K562 (cell line): ENCODE measurements around the gene ZNF350. TPM values are rescaled to one million over a fixed set of nuclear protein-coding genes. Genes with fewer than 3 reads are reported as not detected.

Experiments
- ATAC-seq: fragments of 200-7000 bp; cut with Tn5 transposase; 3 replicates; pipeline ENCODE4 v1.9.1; 2020; ENCODE audit warnings: moderate library complexity
- BruUV-seq: library from RNA; stranded (reverse); fragments of 400-500 nt; replicated peaks from 2 replicates; lab custom pipeline; 2021; lab: Mats Ljungman, UMichigan
- CTCF ChIA-PET: fragments of 300-600 bp; formaldehyde crosslinking; extraction: SDS; loops from one replicate; lab custom pipeline; 2021; ENCODE audit warnings: low intra/inter-chr PET ratio; lab: Yijun Ruan, JAX
- POLR2A ChIA-PET: fragments of 300-600, 350-650 bp; sonication (Branson Sonifier 250); formaldehyde crosslinking; extraction: SDS; loops from one replicate; lab custom pipeline; 2021; ENCODE audit warnings: antibody characterized with exemption, inconsistent platforms; lab: Yijun Ruan, JAX
- DNase-seq, 4 experiments: peaks; one replicate each; pipeline versions ENCODE4 v3.0.0 to v3.0.0-alpha.2; 2011 to 2018; ENCODE audit warnings: low spot score in 3 of 4, mixed read lengths in 3 of 4; ENCODE audit errors: extremely low read depth in 1 of 4
- FAIRE-seq: peaks from 2 replicates; lab custom pipeline; 2011; peaks lifted over from hg19 to GRCh38; lab: Jason Lieb, UNC
- H2AFZ ChIP-seq: 2 replicates; pipeline ENCODE4 v1.6.0; 2011; ENCODE audit warnings: low read depth, low read length, control low read depth, inconsistent platforms
- H3K27ac ChIP-seq: fragments of 200-600 bp; 3 replicates; pipeline ENCODE4 v1.8.0; 2011; ENCODE audit warnings: low read depth, mild to moderate bottlenecking, control low read depth, inconsistent platforms, low read length, moderate library complexity, mixed read lengths; ENCODE audit errors: extremely low read depth
- H3K27me3 ChIP-seq, 2 experiments: fragments of 300-600 bp in 1 of 2; 2 replicates in 1 of 2; 3 replicates in 1 of 2; pipeline versions ENCODE4 v1.6.0 to v1.8.0; 2011; ENCODE audit warnings: inconsistent platforms in 2 of 2, low read length in 2 of 2, mild to moderate bottlenecking in 1 of 2, mixed read lengths in 1 of 2, moderate library complexity in 1 of 2; ENCODE audit not compliant: control insufficient read depth in 2 of 2, insufficient read depth in 2 of 2
- H3K36me3 ChIP-seq: fragments of 300-600 bp; 3 replicates; pipeline ENCODE4 v1.8.0; 2011; ENCODE audit warnings: mild to moderate bottlenecking, low read length, inconsistent platforms; ENCODE audit not compliant: control insufficient read depth, insufficient read depth
- H3K4me1 ChIP-seq, 2 experiments: fragments of 200-600 bp in 1 of 2; replicated peaks in 1 of 2; 2 replicates in 1 of 2; 3 replicates in 1 of 2; pipeline versions ENCODE4 v1.5.1 to v1.8.0; 2011; ENCODE audit warnings: inconsistent platforms in 2 of 2, low read length in 2 of 2, mild to moderate bottlenecking in 1 of 2, mixed read lengths in 1 of 2, moderate library complexity in 1 of 2; ENCODE audit not compliant: control insufficient read depth in 2 of 2, insufficient read depth in 2 of 2
- H3K4me2 ChIP-seq: 2 replicates; pipeline ENCODE4 v1.6.1; 2011; ENCODE audit warnings: low read length, control low read depth, inconsistent platforms, mixed read lengths; ENCODE audit not compliant: insufficient read depth
- H3K4me3 ChIP-seq: fragments of 200-600 bp; sonication (generic), shearing (Covaris generic); 2 replicates; pipeline ENCODE4 v1.5.1; 2016; ENCODE audit warnings: control low read depth, inconsistent platforms
- H3K79me2 ChIP-seq: fragments of 200-600 bp; 3 replicates; pipeline ENCODE4 v1.8.0; 2011; ENCODE audit warnings: low read length, inconsistent platforms; ENCODE audit not compliant: control insufficient read depth, insufficient read depth
- H3K9ac ChIP-seq, 2 experiments: 2 replicates each; pipeline versions ENCODE4 v1.6.0 to v1.6.1; 2011; ENCODE audit warnings: low read depth in 2 of 2, low read length in 2 of 2, control low read depth in 1 of 2, inconsistent platforms in 1 of 2, mild to moderate bottlenecking in 1 of 2, mixed read lengths in 1 of 2; ENCODE audit not compliant: insufficient read depth in 1 of 2
- H3K9me1 ChIP-seq: one replicate; pipeline ENCODE4 v1.6.0; 2011; ENCODE audit warnings: inconsistent platforms, mild to moderate bottlenecking, low read length, moderate library complexity; ENCODE audit not compliant: control insufficient read depth, insufficient read depth
- H3K9me3 ChIP-seq: replicated peaks from 2 replicates; pipeline ENCODE4 v1.5.1; 2011; ENCODE audit warnings: low read depth, low read length, inconsistent platforms; ENCODE audit not compliant: control insufficient read depth, insufficient read depth
- H4K20me1 ChIP-seq: replicated peaks from 2 replicates; pipeline ENCODE4 v1.6.1; 2011; ENCODE audit warnings: low read length, inconsistent platforms, mixed read lengths; ENCODE audit not compliant: control insufficient read depth, insufficient read depth
- ASH1L ChIP-seq: fragments of 450-650 bp; IDR thresholded peaks from 2 replicates; pipeline ENCODE4 v1.6.1; 2018; ENCODE audit warnings: borderline replicate concordance, mild to moderate bottlenecking, low read depth; ENCODE audit not compliant: partially characterized antibody
- CBX5 ChIP-seq: IDR thresholded peaks from 2 replicates; pipeline ENCODE4 v1.6.1; 2014; ENCODE audit warnings: low read depth, borderline replicate concordance
- MEF2A ChIP-seq: IDR thresholded peaks from 2 replicates; pipeline ENCODE4 v1.6.1; 2011; ENCODE audit warnings: low read depth, mild to moderate bottlenecking, low read length, moderate library complexity; ENCODE audit not compliant: control insufficient read depth
- MYC ChIP-seq, 2 experiments: fragments of 250-450 bp in 1 of 2; sonication (Bioruptor Pico) in 1 of 2; IDR thresholded peaks; 2 replicates each; pipeline versions ENCODE4 v1.5.1 to v1.6.1; 2012 to 2021; ENCODE audit warnings: low read depth in 2 of 2, borderline replicate concordance in 1 of 2, improper control_type of control experiment in 1 of 2, low read length in 1 of 2, mild to moderate bottlenecking in 1 of 2, moderate library complexity in 1 of 2
- NFATC3 ChIP-seq: fragments of 450-650 bp; IDR thresholded peaks from 2 replicates; pipeline ENCODE4 v1.6.1; 2017; ENCODE audit warnings: mild to moderate bottlenecking
- RBM22 ChIP-seq: fragments of 200-400 bp; formaldehyde crosslinking; IDR thresholded peaks from 2 replicates; pipeline ENCODE4 v1.6.1; 2018; ENCODE audit warnings: low read length, low read depth; ENCODE audit not compliant: poor library complexity, severe bottlenecking
- SLC30A9 ChIP-seq: fragments of 250-450 bp; sonication (Bioruptor Pico); IDR thresholded peaks from 2 replicates; pipeline ENCODE4 v1.8.0; 2022; ENCODE audit warnings: mild to moderate bottlenecking, moderate library complexity
- TBP ChIP-seq: optimal IDR thresholded peaks from 2 replicates; pipeline ENCODE3; 2011; ENCODE audit warnings: low read depth, low read length, improper control_type of control experiment
- ZNF785 ChIP-seq: fragments of 250-450 bp; sonication (Bioruptor Pico); IDR thresholded peaks from 2 replicates; pipeline ENCODE4 v1.4.0; 2020; ENCODE audit warnings: mild to moderate bottlenecking
- WGBS: fragments of 100-300 bp; shearing (Covaris generic); methylation state at CpG from one replicate; pipeline ENCODE4 v1.1.6; 2016; ENCODE audit warnings: low coverage, mixed read lengths; ENCODE audit not compliant: insufficient coverage; ENCODE audit errors: missing lambda C conversion rate; 5-methylcytosine and 5-hydroxymethylcytosine counted together
- in situ Hi-C: fragments of 300-500 bp; cut with MboI; formaldehyde crosslinking; loops from 4 replicates; pipeline ENCODE4 v1.15.0; 2018; ENCODE audit warnings: inconsistent platforms, mixed read lengths
- intact Hi-C: fragments of 100-400 bp; cut with micrococcal nuclease; formaldehyde crosslinking; loops from 2 replicates; pipeline ENCODE4 v1.14.2; 2022
- polyA plus RNA-seq, 8 experiments: library from polyadenylated mRNA; depleted of rRNA in 4 of 8; stranded (reverse) in 5 of 8; unstranded in 3 of 8; fragments of >200 nt; fragmentation: Nextera tagmentation in 2 of 8; fragmentation: Illumina TruSeq in 1 of 8; extraction: Ambion mirVana in 2 of 8; extraction: Trizol in 1 of 8; gene quantifications; 2 replicates each; pipeline versions ENCODE4 v1.2.1 to v1.2.3, GENCODE V29; 2011 to 2014; ENCODE audit warnings: inconsistent platforms in 1 of 8, missing spikeins in 1 of 8
- total RNA-seq, 7 experiments: library from RNA; depleted of rRNA in 6 of 7; stranded (reverse); fragments of >200 nt in 6 of 7; fragmentation: Illumina TruSeq in 2 of 7; extraction: Trizol in 2 of 7; gene quantifications; 2 replicates each; pipeline versions ENCODE4 v1.2.1 to v1.2.3, GENCODE V29; 2011 to 2021; ENCODE audit warnings: low replicate concordance in 1 of 7
- TF ChIP-seq, protein P1 (sequence below), 2 experiments: fragments of 450-650 bp; IDR thresholded peaks; 2 replicates each; pipeline ENCODE4 v1.6.1; 2016
- TF ChIP-seq, protein P2 (sequence below): fragments of 450-650 bp; IDR thresholded peaks from 2 replicates; pipeline ENCODE4 v1.6.1; 2016; ENCODE audit warnings: low read depth, mild to moderate bottlenecking, moderate library complexity
- TF ChIP-seq, protein P3 (sequence below): fragments of 450-650 bp; conservative IDR thresholded peaks from 2 replicates; pipeline ENCODE4 v1.6.1; 2016; ENCODE audit warnings: missing genetic modification characterization, low read depth, mild to moderate bottlenecking, control low read depth, missing compliant biosample characterization
- TF ChIP-seq, protein P4 (sequence below), 3 experiments: fragments of 200-800 bp in 1 of 3; sonication (Bioruptor generic) in 1 of 3; sonication (generic) in 1 of 3; formaldehyde crosslinking in 1 of 3; IDR thresholded peaks; 2 replicates each; pipeline versions ENCODE4 v1.6.1 to v1.8.0; 2016 to 2022; ENCODE audit warnings: mild to moderate bottlenecking in 2 of 3, missing compliant biosample characterization in 2 of 3, missing genetic modification characterization in 2 of 3, missing genetic modification reagents in 1 of 3
- TF ChIP-seq, protein P5 (sequence below): fragments of 250-450 bp; sonication (Bioruptor Pico); IDR thresholded peaks from 2 replicates; pipeline ENCODE4 v1.4.0; 2020

Gene ZNF350
- total and polyA plus RNA-seq, 9 of the 15 experiments (the other 6 are each of a cell fraction or from before 2014, with no cell fraction given): 1.7 to 4.8 (median 2.9) TPM

DNA sequence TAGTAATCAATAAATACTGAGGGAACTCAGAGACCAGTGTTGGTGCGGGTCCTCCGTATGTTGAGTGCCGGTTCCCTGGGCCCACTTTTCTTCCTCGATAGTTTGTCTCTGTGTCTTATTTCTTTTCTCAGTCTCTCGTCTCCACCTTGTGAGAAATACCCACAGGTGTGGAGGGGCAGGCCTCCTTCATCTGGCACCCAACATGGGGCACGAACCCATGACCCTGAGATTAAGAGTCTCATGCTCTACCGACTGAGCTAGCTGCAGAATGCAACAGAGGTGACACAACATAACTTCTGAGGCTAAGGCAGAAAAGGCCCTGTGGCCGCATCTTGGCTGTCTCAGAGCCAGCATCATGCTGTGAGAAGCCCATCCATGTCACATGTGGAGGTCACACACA, 64.7 kb downstream of the ZNF350 start:
- ATAC-seq: no peak
- no peak for FAIRE-seq
- no peak overlapping the region for H3K9ac ChIP-seq
- intact Hi-C loops: no loop called here
- peak in 1 of 4 experiments; percentile 29 for DNase-seq
- no peak overlapping the region for H3K4me3 ChIP-seq
- ChIA-PET POLR2A (interaction anchor here (0.5 kb wide), 1 partner anchor 99 kb away, joined by 3 read pairs; no protein-coding TSS in a partner anchor), CTCF (no interaction called here)
- H3K9me1 ChIP-seq: no peaks in the 10 kb centered on the region
- peaks cover 21% of the 10 kb centered on the region for H3K9me3 ChIP-seq
- no peaks in the 10 kb centered on the region for H3K79me2 ChIP-seq
- no peak overlapping the region for H3K4me2 ChIP-seq
- no peak overlapping the region for H3K27ac ChIP-seq
- BruUV-seq: no TSS peak
- in situ Hi-C loops: no loop called here
- no peaks in the 10 kb centered on the region for H3K27me3 ChIP-seq
- H4K20me1 ChIP-seq: no peaks in the 10 kb centered on the region
- H2AFZ ChIP-seq: no peak overlapping the region
- no peaks in the 10 kb centered on the region for H3K36me3 ChIP-seq
- no peaks in the 10 kb centered on the region; a peak in 2 of 5 replicates for H3K4me1 ChIP-seq
- 0% methylated on average over 8 of the region's 8 CpGs for WGBS
- peak; percentile 81; the same call in 1 of the 2 replicates for TF ChIP-seq CBX5
- TF ChIP-seq RBM22: no peak
- no peak for TF ChIP-seq SLC30A9 (CRISPR knock-in tag)
- no peak for TF ChIP-seq ASH1L
- no peak for TF ChIP-seq NFATC3
- TF ChIP-seq ZNF785 (CRISPR knock-in tag): no peak
- TF ChIP-seq, protein P1, sequence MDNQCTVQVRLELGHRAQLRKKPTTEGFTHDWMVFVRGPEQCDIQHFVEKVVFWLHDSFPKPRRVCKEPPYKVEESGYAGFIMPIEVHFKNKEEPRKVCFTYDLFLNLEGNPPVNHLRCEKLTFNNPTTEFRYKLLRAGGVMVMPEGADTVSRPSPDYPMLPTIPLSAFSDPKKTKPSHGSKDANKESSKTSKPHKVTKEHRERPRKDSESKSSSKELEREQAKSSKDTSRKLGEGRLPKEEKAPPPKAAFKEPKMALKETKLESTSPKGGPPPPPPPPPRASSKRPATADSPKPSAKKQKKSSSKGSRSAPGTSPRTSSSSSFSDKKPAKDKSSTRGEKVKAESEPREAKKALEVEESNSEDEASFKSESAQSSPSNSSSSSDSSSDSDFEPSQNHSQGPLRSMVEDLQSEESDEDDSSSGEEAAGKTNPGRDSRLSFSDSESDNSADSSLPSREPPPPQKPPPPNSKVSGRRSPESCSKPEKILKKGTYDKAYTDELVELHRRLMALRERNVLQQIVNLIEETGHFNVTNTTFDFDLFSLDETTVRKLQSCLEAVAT (IDR thresholded peaks at IDR 0.05): no peak
- TF ChIP-seq, protein P2, sequence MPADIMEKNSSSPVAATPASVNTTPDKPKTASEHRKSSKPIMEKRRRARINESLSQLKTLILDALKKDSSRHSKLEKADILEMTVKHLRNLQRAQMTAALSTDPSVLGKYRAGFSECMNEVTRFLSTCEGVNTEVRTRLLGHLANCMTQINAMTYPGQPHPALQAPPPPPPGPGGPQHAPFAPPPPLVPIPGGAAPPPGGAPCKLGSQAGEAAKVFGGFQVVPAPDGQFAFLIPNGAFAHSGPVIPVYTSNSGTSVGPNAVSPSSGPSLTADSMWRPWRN: no peak
- TF ChIP-seq, protein P3, sequence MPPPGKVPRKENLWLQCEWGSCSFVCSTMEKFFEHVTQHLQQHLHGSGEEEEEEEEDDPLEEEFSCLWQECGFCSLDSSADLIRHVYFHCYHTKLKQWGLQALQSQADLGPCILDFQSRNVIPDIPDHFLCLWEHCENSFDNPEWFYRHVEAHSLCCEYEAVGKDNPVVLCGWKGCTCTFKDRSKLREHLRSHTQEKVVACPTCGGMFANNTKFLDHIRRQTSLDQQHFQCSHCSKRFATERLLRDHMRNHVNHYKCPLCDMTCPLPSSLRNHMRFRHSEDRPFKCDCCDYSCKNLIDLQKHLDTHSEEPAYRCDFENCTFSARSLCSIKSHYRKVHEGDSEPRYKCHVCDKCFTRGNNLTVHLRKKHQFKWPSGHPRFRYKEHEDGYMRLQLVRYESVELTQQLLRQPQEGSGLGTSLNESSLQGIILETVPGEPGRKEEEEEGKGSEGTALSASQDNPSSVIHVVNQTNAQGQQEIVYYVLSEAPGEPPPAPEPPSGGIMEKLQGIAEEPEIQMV: no peak
- TF ChIP-seq TBP: no peak
- TF ChIP-seq MEF2A: no peak
- TF ChIP-seq, protein P4, sequence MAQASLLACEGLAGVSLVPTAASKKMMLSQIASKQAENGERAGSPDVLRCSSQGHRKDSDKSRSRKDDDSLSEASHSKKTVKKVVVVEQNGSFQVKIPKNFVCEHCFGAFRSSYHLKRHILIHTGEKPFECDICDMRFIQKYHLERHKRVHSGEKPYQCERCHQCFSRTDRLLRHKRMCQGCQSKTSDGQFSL (CRISPR knock-in tag; IDR thresholded peaks at IDR 0.05): 0 out of 2 replicates have a peak, but pooled peaks have one; percentile 26
- TF ChIP-seq, protein P4 (tag; IDR thresholded peaks at IDR 0.05): no peak
- TF ChIP-seq, protein P5, sequence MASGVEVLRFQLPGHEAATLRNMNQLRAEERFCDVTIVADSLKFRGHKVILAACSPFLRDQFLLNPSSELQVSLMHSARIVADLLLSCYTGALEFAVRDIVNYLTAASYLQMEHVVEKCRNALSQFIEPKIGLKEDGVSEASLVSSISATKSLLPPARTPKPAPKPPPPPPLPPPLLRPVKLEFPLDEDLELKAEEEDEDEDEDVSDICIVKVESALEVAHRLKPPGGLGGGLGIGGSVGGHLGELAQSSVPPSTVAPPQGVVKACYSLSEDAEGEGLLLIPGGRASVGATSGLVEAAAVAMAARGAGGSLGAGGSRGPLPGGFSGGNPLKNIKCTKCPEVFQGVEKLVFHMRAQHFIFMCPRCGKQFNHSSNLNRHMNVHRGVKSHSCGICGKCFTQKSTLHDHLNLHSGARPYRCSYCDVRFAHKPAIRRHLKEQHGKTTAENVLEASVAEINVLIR (CRISPR knock-in tag): no peak
- TF ChIP-seq MYC (IDR thresholded peaks at IDR 0.05; ENCODE audit: low read depth, low read length): no peak
- TF ChIP-seq MYC (CRISPR knock-in tag; IDR thresholded peaks at IDR 0.05; ENCODE audit: borderline replicate concordance, low read depth): no peak
